NB4 (cell line): Measurements from ENCODE around the gene RECK.

ENCODE experiments used
- MYC ChIP-seq: IDR thresholded peaks from 2 replicates; pipeline ENCODE4 v1.6.1; 2011; ENCODE audit warnings: low read depth, low read length
- TF ChIP-seq, protein P1 (sequence below): IDR thresholded peaks from one replicate; pipeline ENCODE4 v1.5.1; 2012; ENCODE audit warnings: low read depth, low read length

DNA sequence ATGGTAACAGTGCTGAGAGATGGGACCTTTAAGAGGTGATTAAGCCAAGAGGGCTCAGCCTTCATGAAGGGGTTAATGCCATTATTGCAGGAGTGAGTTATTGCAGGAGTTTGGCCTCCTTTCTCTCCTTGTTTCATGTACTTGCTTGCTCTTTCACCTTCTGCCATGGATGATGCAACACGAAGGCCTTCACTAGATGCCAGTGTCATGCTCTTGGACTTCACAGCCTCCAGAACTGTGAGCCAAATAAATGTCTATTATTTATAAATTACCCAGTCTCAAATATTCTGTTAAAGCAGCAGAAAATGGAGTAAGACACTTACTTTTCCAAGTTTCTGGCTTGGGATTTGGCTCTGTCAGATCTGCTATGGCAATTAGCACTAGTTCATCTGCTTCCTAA lies 38.4 kb upstream of the RECK start:
- no peak for TF ChIP-seq MYC
- TF ChIP-seq, protein P1, sequence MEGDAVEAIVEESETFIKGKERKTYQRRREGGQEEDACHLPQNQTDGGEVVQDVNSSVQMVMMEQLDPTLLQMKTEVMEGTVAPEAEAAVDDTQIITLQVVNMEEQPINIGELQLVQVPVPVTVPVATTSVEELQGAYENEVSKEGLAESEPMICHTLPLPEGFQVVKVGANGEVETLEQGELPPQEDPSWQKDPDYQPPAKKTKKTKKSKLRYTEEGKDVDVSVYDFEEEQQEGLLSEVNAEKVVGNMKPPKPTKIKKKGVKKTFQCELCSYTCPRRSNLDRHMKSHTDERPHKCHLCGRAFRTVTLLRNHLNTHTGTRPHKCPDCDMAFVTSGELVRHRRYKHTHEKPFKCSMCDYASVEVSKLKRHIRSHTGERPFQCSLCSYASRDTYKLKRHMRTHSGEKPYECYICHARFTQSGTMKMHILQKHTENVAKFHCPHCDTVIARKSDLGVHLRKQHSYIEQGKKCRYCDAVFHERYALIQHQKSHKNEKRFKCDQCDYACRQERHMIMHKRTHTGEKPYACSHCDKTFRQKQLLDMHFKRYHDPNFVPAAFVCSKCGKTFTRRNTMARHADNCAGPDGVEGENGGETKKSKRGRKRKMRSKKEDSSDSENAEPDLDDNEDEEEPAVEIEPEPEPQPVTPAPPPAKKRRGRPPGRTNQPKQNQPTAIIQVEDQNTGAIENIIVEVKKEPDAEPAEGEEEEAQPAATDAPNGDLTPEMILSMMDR = no peak
